Thoracic aorta (tissue), 2 donors: Measurements from ENCODE around the gene C16orf90. TPM values are rescaled to one million over a fixed set of nuclear protein-coding genes. Genes with fewer than 3 reads are reported as not detected.

Experiments
- ATAC-seq: fragments of 150-250 bp; one replicate; pipeline ENCODE4 v1.8.0; 2017; ENCODE audit warnings: low read depth; ENCODE audit not compliant: insufficient number of reproducible peaks, low FRiP score
- DNase-seq: peaks from one replicate; pipeline ENCODE4 v3.0.0-alpha.2; 2020; ENCODE audit warnings: low spot score
- H3K27ac ChIP-seq, 2 donors: fragments of 200-600 bp; sonication (generic); 1 replicate in 1 of 2; 2 replicates in 1 of 2; pipeline ENCODE4 v1.5.1; 2016; ENCODE audit warnings: mild to moderate bottlenecking in 2 of 2, moderate library complexity in 2 of 2
- H3K27me3 ChIP-seq: fragments of 200-600 bp; sonication (generic); replicated peaks from 2 replicates; pipeline ENCODE4 v1.6.0; 2016; ENCODE audit warnings: mild to moderate bottlenecking; ENCODE audit not compliant: insufficient read depth
- H3K36me3 ChIP-seq: fragments of 200-600 bp; sonication (generic); one replicate; pipeline ENCODE4 v1.5.1; 2016
- H3K4me1 ChIP-seq, 2 donors: fragments of 200-600 bp; sonication (generic); 1 replicate in 1 of 2; 2 replicates in 1 of 2; pipeline versions ENCODE4 v1.5.1 to v1.6.0; 2016; ENCODE audit warnings: low read depth in 2 of 2, mild to moderate bottlenecking in 1 of 2; ENCODE audit not compliant: control insufficient read depth in 1 of 2
- H3K4me3 ChIP-seq: fragments of 200-600 bp; sonication (generic); 2 replicates; pipeline ENCODE4 v1.5.1; 2016; ENCODE audit warnings: mild to moderate bottlenecking
- H3K9me3 ChIP-seq: fragments of 200-600 bp; sonication (generic); 2 replicates; pipeline ENCODE4 v1.5.1; 2016
- total RNA-seq, 2 donors: library from RNA; depleted of rRNA; stranded (reverse); fragments of >200 nt; gene quantifications; one replicate each; pipeline versions ENCODE4 v1.1.0 to v1.2.3, GENCODE V29; 2016
- TF ChIP-seq, protein P1 (sequence below): fragments of 200-600 bp; sonication (generic); IDR thresholded peaks from one replicate; pipeline ENCODE4 v1.5.1; 2019; ENCODE audit warnings: antibody characterized with exemption

Gene C16orf90
- total RNA-seq, 2 donors from 2014 or later = not detected

DNA sequence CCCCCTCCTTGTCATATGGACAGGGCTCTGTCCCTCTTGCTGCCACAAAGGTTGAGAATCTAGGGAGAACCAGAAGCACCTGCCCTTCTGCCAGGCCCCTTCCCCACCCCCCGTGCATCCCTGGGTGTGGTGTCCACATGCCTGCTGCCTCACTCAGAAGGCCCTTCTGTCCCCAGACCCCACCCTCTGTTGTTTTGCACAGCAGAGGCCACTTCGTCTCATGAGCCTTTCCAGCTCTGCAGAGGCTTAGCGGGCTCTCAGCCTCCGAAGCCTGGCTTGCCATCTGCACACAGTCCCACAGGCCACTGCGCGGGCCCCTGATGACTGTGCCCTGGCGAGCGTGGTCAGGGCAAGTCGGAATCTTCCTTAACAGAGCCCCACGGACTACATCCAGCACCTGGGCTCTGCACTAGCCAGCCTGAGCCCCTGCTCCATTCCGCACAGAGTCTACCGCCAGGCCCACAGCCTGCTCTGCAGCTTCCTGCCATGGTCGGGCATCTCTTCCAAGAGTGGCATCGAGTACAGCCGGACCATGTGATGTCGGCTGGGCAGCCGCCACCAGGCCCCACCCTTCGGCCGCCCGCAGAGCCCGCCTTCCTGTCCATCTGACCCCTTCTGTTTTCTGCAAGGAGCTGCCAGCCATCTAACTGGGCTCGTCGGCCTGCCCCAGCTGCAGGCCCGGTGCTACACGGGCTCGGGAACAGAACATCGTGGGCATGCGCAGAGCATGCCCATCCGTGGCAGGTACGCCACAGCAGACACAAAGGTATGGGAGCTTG lies 10.8 kb downstream of the C16orf90 start:
- Histone ChIP-seq H3K36me3 (peaks cover 62% of the 10 kb centered on the region), H3K27me3 (no peaks in the 10 kb centered on the region), H3K4me3 (no peak overlapping the region), H3K4me1 (no peaks in the 10 kb centered on the region), H3K9me3 (no peaks in the 10 kb centered on the region), H3K27ac (no peak overlapping the region)
- ATAC-seq (no peak), DNase-seq (no peak)
- TF ChIP-seq, protein P1, sequence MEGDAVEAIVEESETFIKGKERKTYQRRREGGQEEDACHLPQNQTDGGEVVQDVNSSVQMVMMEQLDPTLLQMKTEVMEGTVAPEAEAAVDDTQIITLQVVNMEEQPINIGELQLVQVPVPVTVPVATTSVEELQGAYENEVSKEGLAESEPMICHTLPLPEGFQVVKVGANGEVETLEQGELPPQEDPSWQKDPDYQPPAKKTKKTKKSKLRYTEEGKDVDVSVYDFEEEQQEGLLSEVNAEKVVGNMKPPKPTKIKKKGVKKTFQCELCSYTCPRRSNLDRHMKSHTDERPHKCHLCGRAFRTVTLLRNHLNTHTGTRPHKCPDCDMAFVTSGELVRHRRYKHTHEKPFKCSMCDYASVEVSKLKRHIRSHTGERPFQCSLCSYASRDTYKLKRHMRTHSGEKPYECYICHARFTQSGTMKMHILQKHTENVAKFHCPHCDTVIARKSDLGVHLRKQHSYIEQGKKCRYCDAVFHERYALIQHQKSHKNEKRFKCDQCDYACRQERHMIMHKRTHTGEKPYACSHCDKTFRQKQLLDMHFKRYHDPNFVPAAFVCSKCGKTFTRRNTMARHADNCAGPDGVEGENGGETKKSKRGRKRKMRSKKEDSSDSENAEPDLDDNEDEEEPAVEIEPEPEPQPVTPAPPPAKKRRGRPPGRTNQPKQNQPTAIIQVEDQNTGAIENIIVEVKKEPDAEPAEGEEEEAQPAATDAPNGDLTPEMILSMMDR = no peak

GRCh38 chr16:3482659-3483241 lies 12.5 kb downstream of the C16orf90 start:
- ATAC-seq = no peak
- peaks cover 68% of the 10 kb centered on the region for H3K36me3 ChIP-seq

DNA sequence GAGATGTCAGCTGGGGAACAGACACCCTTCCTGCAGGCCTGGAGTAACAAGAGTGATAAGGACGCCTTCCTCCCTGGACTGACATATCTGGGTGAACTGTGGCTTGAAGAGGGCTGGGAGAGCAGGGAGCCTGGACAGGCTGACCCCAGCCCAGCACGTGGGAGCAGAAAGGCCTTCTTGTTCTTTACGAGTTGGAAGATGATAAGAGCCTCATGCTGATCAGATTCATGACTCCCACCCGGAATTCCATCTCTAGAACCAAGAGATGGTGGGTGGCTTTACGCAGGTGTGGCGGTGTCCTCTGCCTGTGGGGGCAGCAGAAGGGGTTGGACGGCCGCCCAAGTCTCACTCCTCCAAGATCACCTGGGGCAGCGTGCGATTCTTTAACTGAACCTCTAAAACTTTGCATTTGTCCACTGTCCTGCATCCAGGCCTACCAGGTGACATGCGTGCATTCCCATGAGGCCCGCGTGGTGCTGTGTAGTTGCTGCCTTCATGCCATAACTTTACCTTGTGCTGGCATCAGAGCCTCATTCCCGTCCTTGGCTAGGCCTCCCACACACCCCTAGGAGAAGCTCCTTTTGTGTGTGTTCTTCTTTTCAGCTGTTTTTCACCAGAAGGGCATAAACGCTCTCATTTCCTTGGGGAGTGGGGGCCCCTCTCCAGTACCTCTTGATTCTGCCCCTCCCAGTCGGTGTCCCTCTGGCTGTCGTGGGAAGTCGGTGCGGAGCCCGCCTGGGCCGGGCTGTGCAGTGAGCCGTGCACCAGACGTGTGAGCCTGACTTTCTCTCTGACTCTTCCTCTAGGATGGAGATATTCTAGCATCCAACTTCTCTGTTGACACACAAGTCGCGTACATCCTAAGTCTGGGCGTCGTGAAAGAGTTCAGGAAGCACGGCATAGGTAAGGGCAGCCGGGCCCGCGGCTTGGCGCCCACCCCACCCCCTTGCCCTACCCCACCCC lies 13.3 kb downstream of the C16orf90 start:
- TF ChIP-seq, protein P1 = no peak
- peaks cover 64% of the 10 kb centered on the region for H3K36me3 ChIP-seq
- no peak for ATAC-seq

More at GRCh38 chr16:3482659-3483241, 12.5 kb downstream of the C16orf90 start:
- no peak overlapping the region for H3K4me3 ChIP-seq
- no peak for DNase-seq
- H3K27me3 ChIP-seq = no peaks in the 10 kb centered on the region
- no peaks in the 10 kb centered on the region for H3K9me3 ChIP-seq
- H3K4me1 ChIP-seq = no peaks in the 10 kb centered on the region
- no peak overlapping the region for H3K27ac ChIP-seq
- TF ChIP-seq, protein P1 = no peak

GRCh38 chr16:3480901-3481695 lies 14.2 kb downstream of the C16orf90 start:
- Histone ChIP-seq H3K27ac (no peak overlapping the region), H3K36me3 (peaks cover 62% of the 10 kb centered on the region), H3K9me3 (no peaks in the 10 kb centered on the region), H3K4me3 (no peak overlapping the region), H3K4me1 (no peaks in the 10 kb centered on the region), H3K27me3 (no peaks in the 10 kb centered on the region)
- ATAC-seq (no peak), DNase-seq (no peak)
- TF ChIP-seq, protein P1 = no peak

More for the DNA sequence above, 13.3 kb downstream of the C16orf90 start:
- H3K4me3 ChIP-seq = no peak overlapping the region
- H3K4me1 ChIP-seq = no peaks in the 10 kb centered on the region
- DNase-seq = no peak
- H3K9me3 ChIP-seq = no peaks in the 10 kb centered on the region
- H3K27ac ChIP-seq = no peak overlapping the region
- no peaks in the 10 kb centered on the region for H3K27me3 ChIP-seq
